Colonic mucosa (tissue), 2 donors: ENCODE data around the gene MAGEA9B. TPM values are rescaled to one million over a fixed set of nuclear protein-coding genes. Genes with fewer than 3 reads are reported as not detected.

Experiments used
- total RNA-seq, 2 donors: library from RNA; stranded (reverse); fragmentation: NEBNext Ultra II Directional in 1 of 2; extraction: Animal tissue kit (Norgen Biotek cat#: 25700) in 1 of 2; gene quantifications; one replicate each; pipeline ENCODE4 v1.2.1, GENCODE V29; 2021
- donor health status: DM: no; HTN: no; CAD: no.
- donor health status: DM: no; HTN: no; CAD: no.

MAGEA9B gene
- total RNA-seq, 2 donors from 2014 or later: not detected

Other genes starting within 250 kb of the MAGEA9B start
- gene IDS, start 82.2 kb downstream of the MAGEA9B start, total RNA-seq: 10 to 100 TPM; 23.9 to 32.5 TPM
- gene EOLA1, start 46.4 kb downstream of the MAGEA9B start, total RNA-seq: 10 to 100 TPM; 27.1 to 30.9 TPM
- not detected for gene HSFX3, start 37.5 kb downstream of the MAGEA9B start, total RNA-seq
- gene HSFX2, start 7.9 kb upstream of the MAGEA9B start, total RNA-seq: not detected
- 10 to 100 TPM; 12.5 to 18.8 TPM for gene TMEM185A, start 44.3 kb upstream of the MAGEA9B start, total RNA-seq
- gene MAGEA11, start 124.6 kb upstream of the MAGEA9B start, total RNA-seq: not detected
- gene HSFX1, start 186.6 kb upstream of the MAGEA9B start, total RNA-seq: 1 to 10 TPM in 1 of 2 donors, under 1 TPM in 1; 0.74 to 2.0 TPM
- not detected for gene MAGEA9, start 194.5 kb upstream of the MAGEA9B start, total RNA-seq